Stomach (tissue), 9 donors: ENCODE results near the gene GTPBP10. TPM values are rescaled to one million over a fixed set of nuclear protein-coding genes. Genes with fewer than 3 reads are reported as not detected.

Experiments
- DNase-seq, 2 donors: peaks; one replicate each; pipeline versions ENCODE4 v3.0.0 to v3.0.0-alpha.2; 2013 to 2019
- H3K27ac ChIP-seq, 5 donors: fragments of 200-600 bp in 4 of 5; sonication (generic) in 4 of 5; one replicate each; pipeline ENCODE4 v1.5.1; 2013 to 2019; ENCODE audit warnings: mild to moderate bottlenecking in 1 of 5, moderate library complexity in 1 of 5
- H3K27me3 ChIP-seq, 3 donors: fragments of 200-600 bp; sonication (generic); one replicate each; pipeline ENCODE4 v1.5.1; 2017 to 2019; ENCODE audit warnings: mixed run types in 1 of 3
- H3K36me3 ChIP-seq, 4 donors: fragments of 200-600 bp; sonication (generic); 1 replicate in 3 of 4; 2 replicates in 1 of 4; pipeline ENCODE4 v1.5.1; 2016 to 2019
- H3K4me1 ChIP-seq, 4 donors: fragments of 200-600 bp; sonication (generic); one replicate each; pipeline ENCODE4 v1.5.1; 2016 to 2019
- H3K4me3 ChIP-seq, 4 donors: fragments of 200-600 bp; sonication (generic) in 3 of 4; one replicate each; pipeline ENCODE4 v1.5.1; 2016 to 2019; ENCODE audit warnings: mild to moderate bottlenecking in 1 of 4
- H3K9me3 ChIP-seq, 4 donors: fragments of 200-600 bp; sonication (generic); one replicate each; pipeline ENCODE4 v1.5.1; 2016 to 2019
- CTCF ChIP-seq, 7 experiments: fragments of 450-650 bp in 4 of 7; fragments of 200-600 bp in 3 of 7; sonication (generic) in 3 of 7; IDR thresholded peaks; one replicate each; pipeline ENCODE4 v1.5.1; 2016 to 2019; ENCODE audit warnings: antibody characterized with exemption in 7 of 7, control low read depth in 2 of 7, mild to moderate bottlenecking in 1 of 7
- EP300 ChIP-seq: sonication (generic); formaldehyde crosslinking; IDR thresholded peaks from one replicate; pipeline ENCODE4 v1.6.1; 2017; ENCODE audit warnings: antibody characterized with exemption
- POLR2A ChIP-seq, 4 donors: fragments of 450-650 bp; IDR thresholded peaks; one replicate each; pipeline ENCODE4 v1.6.1; 2016; ENCODE audit warnings: antibody characterized with exemption in 4 of 4, control low read depth in 2 of 4, mild to moderate bottlenecking in 1 of 4, moderate library complexity in 1 of 4
- POLR2AphosphoS5 ChIP-seq, 3 donors: sonication (generic); formaldehyde crosslinking; IDR thresholded peaks; one replicate each; pipeline ENCODE4 v1.6.1; 2016; ENCODE audit warnings: antibody characterized with exemption in 3 of 3
- WGBS, 5 donors: extraction: QIAGEN DNeasy Blood & Tissue Kit in 3 of 5; methylation state at CpG; one replicate each; pipeline versions ENCODE4 v1.1.5 to v1.1.7; 2013 to 2018; 5-methylcytosine and 5-hydroxymethylcytosine counted together
- intact Hi-C: fragments of 100-400 bp; cut with DNase I; formaldehyde crosslinking; loops from one replicate; pipeline ENCODE4 v1.15.1; 2023; ENCODE audit warnings: low total_unique reads
- polyA plus RNA-seq, 3 donors: library from polyadenylated mRNA; stranded (reverse); fragments of 200-250 nt; gene quantifications; one replicate each; pipeline ENCODE4 v1.2.3, GENCODE V29; 2013
- total RNA-seq, 5 donors: library from RNA; depleted of rRNA; stranded (reverse); fragments of >200 nt; gene quantifications; one replicate each; pipeline versions ENCODE4 v1.1.0 to v1.2.3, GENCODE V29; 2014 to 2016
- donor health status: healthy with polysubstance abuse.
- donor health status: Bipolar disorder and iron deficiency.
- donor health status: healthy.

The GTPBP10 gene
- total and polyA plus RNA-seq, 8 donors = 0.58 to 73.0 (median 9.1) TPM

DNA sequence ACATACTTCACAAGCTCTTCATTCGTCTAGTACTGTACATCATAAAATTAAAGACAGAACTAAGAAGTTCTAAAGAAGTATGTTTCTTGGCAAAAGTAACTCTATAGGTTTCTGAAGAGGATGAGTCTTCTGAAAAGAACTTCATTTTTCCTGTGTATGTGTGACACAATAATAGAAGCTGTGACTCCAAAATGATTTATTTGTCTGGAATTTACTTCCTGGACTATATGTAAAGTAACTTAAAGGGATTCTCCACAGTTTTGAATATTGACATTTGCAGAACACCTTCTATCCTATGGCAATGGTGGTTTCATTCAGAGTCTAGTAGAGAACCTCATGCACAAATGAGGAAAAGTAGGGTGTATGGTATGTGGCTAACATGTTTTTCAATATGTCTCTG is 36.9 kb downstream of the GTPBP10 start:
- TF ChIP-seq CTCF (IDR thresholded peaks at IDR 0.05) (no peak), POLR2A (IDR thresholded peaks at IDR 0.05) (no peak), POLR2AphosphoS5 (IDR thresholded peaks at IDR 0.05) (no peak), EP300 (no peak)
- Histone ChIP-seq H3K27me3 (no peaks in the 10 kb centered on the region), H3K4me1 (no peaks in the 10 kb centered on the region), H3K4me3 (no peak overlapping the region), H3K36me3 (peaks cover 20 to 86% (median 85%) of the 10 kb centered on the region in 4 donors), H3K27ac (no peak overlapping the region), H3K9me3 (no peaks in the 10 kb centered on the region)
- WGBS, 5 donors = 88 to 96% (median 93%) methylated on average over 1 of the region's 1 CpG
- DNase-seq = no peak
- intact Hi-C loops = no loop called here

GRCh38 chr7:90383861-90384260 is 37.3 kb downstream of the GTPBP10 start:
- H3K36me3 ChIP-seq = peaks cover 16 to 82% (median 80%) of the 10 kb centered on the region in 4 donors
- no peak for TF ChIP-seq POLR2AphosphoS5 (IDR thresholded peaks at IDR 0.05)
- TF ChIP-seq EP300 = no peak
- no peak for TF ChIP-seq CTCF (IDR thresholded peaks at IDR 0.05)
- no peak for TF ChIP-seq POLR2A (IDR thresholded peaks at IDR 0.05)

DNA sequence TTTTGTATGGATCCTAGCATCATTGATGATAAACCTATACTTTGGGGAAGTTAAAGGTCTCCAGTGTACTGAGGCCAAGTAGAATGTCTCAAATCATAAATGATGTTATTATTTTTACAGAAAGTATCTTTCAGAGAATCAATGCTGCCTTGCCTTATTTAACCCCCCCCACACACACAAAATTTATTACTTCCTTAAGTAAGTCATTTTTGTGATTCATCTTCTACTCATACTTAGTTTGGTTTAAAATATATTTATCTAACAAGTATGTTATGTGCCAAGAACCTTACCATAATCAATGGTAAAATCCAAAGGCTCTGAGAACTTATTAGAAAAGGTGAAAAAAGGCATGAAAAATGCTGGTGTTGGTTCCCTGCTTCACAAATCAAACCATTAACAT is 37.9 kb downstream of the GTPBP10 start:
- TF ChIP-seq EP300 = no peak
- no peak for TF ChIP-seq POLR2A (IDR thresholded peaks at IDR 0.05)
- no peak for TF ChIP-seq POLR2AphosphoS5 (IDR thresholded peaks at IDR 0.05)
- no peak for TF ChIP-seq CTCF (IDR thresholded peaks at IDR 0.05)
- H3K27ac ChIP-seq = no peak overlapping the region
- H3K9me3 ChIP-seq = no peaks in the 10 kb centered on the region
- intact Hi-C loops = no loop called here
- no peak overlapping the region for H3K4me3 ChIP-seq
- no peaks in the 10 kb centered on the region for H3K27me3 ChIP-seq
- no peaks in the 10 kb centered on the region for H3K4me1 ChIP-seq
- no peak for DNase-seq
- H3K36me3 ChIP-seq = peaks cover 10 to 76% (median 75%) of the 10 kb centered on the region in 4 donors

More at GRCh38 chr7:90383861-90384260, 37.3 kb downstream of the GTPBP10 start:
- H3K4me1 ChIP-seq = no peaks in the 10 kb centered on the region
- no peak overlapping the region for H3K27ac ChIP-seq
- H3K9me3 ChIP-seq = no peaks in the 10 kb centered on the region
- intact Hi-C loops = no loop called here
- no peak for DNase-seq
- H3K27me3 ChIP-seq = no peaks in the 10 kb centered on the region
- 89 to 96% (median 95%) methylated on average over 3 of the region's 3 CpGs for WGBS, 5 donors
- no peak overlapping the region for H3K4me3 ChIP-seq

DNA sequence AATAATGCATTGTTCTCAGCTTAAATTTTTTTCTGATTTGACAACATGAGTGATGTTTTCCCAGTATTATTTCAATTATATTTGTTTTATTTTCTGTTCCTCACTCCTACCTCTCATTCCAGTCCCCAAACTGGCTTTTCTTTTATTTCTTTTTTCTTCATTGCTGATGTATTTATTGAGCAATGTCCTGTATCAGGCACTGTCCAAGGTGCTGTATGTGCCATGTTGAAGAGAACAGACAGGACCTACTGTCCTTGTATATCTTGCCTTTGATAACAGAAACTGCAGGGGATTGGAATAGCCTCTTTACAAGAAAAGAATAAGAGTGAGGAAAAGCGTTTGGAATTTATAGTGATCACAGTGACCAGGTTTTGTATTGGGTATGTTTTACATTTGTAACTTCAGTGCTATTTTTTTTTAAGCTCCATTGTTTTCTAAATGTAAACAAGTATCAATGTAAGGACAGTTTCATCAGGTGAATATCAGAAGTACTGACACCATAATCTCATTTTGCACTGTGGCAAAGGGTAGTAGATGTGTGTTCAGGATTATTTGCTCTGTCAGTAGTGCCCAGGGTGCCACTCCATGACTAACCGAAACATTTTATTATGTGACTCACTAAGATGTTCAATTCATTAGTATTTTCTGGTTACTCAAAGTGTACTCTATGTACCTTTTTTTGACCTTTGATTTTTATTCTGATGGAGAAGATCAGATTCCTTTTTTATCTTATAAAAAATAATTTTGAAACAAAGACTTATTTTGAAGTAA is 41.1 kb downstream of the GTPBP10 start:
- Histone ChIP-seq H3K4me1 (no peaks in the 10 kb centered on the region), H3K4me3 (no peak overlapping the region), H3K36me3 (peaks cover 7 to 44% (median 43%) of the 10 kb centered on the region in 4 donors), H3K27me3 (no peaks in the 10 kb centered on the region), H3K9me3 (no peaks in the 10 kb centered on the region), H3K27ac (no peak overlapping the region)
- TF ChIP-seq POLR2AphosphoS5 (IDR thresholded peaks at IDR 0.05) (no peak), CTCF (IDR thresholded peaks at IDR 0.05) (no peak), EP300 (no peak), POLR2A (IDR thresholded peaks at IDR 0.05) (no peak)
- intact Hi-C loops = no loop called here
- DNase-seq = no peak
- WGBS, 5 donors = 89 to 93% (median 92%) methylated on average over 2 of the region's 2 CpGs
